Neural cell (in vitro differentiated cells): ENCODE results near the gene KRT5. TPM values are rescaled to one million over a fixed set of nuclear protein-coding genes. Genes with fewer than 3 reads are reported as not detected.

ENCODE experiments used
- polyA plus RNA-seq: library from polyadenylated mRNA; depleted of rRNA; stranded (reverse); fragments of >200 nt; gene quantifications from 2 replicates; pipeline ENCODE4 v1.2.3, GENCODE V29; 2014

KRT5 gene
- polyA plus RNA-seq, 1 donor from 2014 or later: not detected

Other genes starting within 250 kb of the KRT5 start
- gene KRT86, start 245.7 kb downstream of the KRT5 start, polyA plus RNA-seq: not detected in 2 replicates
- not detected in 2 replicates for gene KRT81, start 228.9 kb downstream of the KRT5 start, polyA plus RNA-seq
- gene KRT83, start 199.0 kb downstream of the KRT5 start, polyA plus RNA-seq: not detected in 2 replicates
- gene KRT85, start 152.9 kb downstream of the KRT5 start, polyA plus RNA-seq: not detected in 2 replicates
- not detected in 2 replicates for gene KRT84, start 134.7 kb downstream of the KRT5 start, polyA plus RNA-seq
- not detected in 2 replicates for gene KRT82, start 114.1 kb downstream of the KRT5 start, polyA plus RNA-seq
- gene KRT75, start 86.0 kb downstream of the KRT5 start, polyA plus RNA-seq: not detected in 2 replicates
- gene KRT6B, start 68.2 kb downstream of the KRT5 start, polyA plus RNA-seq: not detected in 2 replicates
- gene KRT6C, start 46.6 kb downstream of the KRT5 start, polyA plus RNA-seq: not detected in 2 replicates
- not detected in 2 replicates for gene KRT6A, start 27.1 kb downstream of the KRT5 start, polyA plus RNA-seq
- not detected in 2 replicates for gene KRT71, start 32.8 kb upstream of the KRT5 start, polyA plus RNA-seq
- not detected in 2 replicates for gene KRT74, start 53.4 kb upstream of the KRT5 start, polyA plus RNA-seq
- gene KRT72, start 81.1 kb upstream of the KRT5 start, polyA plus RNA-seq: not detected in 2 replicates
- gene KRT73, start 98.2 kb upstream of the KRT5 start, polyA plus RNA-seq: not detected in 2 replicates
- not detected in 2 replicates for gene KRT2, start 131.8 kb upstream of the KRT5 start, polyA plus RNA-seq
- not detected in 2 replicates for gene KRT1, start 160.0 kb upstream of the KRT5 start, polyA plus RNA-seq
- gene KRT77, start 183.1 kb upstream of the KRT5 start, polyA plus RNA-seq: not detected in 2 replicates